ENCODE results near the gene PLEKHG4B.
"Not testable (repeated sequence)": the region's sequence is repeated elsewhere in the genome, so short reads cannot be mapped to it uniquely, and the experiment has no call there.

The PLEKHG4B gene

DNA sequence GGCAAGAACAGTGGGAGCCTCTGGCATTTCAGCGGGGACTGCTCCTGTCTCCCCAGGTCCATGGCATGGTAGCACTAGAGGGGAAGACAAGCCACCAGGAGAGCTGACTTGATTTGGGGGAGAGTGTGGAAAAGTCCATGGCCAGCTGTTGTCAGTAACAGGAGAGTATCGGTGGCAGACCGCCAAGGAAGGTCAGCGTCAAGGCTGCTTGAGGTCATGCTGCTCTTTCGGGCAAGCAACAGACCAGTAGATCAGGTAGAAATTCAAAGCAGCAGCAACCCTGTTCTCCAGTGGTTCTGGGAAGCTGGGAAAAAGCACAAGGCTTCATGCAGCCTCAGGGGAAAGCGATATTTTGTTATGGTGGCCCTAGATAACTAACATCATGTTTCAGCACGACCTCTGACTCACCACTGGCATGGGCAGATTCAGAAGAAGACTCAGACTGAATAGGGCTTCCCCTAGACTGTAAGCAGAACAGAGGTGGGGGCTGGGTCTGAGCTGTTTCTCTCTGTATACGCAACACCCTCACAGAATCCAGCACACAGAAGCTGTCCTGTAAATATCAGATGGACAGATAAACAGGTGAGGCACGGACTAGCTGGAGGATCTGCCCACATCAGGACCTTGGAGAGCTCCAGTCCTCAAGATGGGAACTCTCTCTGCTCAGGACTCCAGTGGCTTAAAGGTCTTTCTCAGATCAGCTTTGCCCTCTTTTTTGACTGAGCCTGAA lies 35.2 kb upstream of the PLEKHG4B start:
- Histone ChIP-seq H3K4me3 (ENCODE audit: low read depth in 1 of 2, low read length in 2 of 2) (no peak overlapping the region), H3K9me3 (ENCODE audit: low read length) (no peaks in the 10 kb centered on the region), H3K27me3 (ENCODE audit: control insufficient read depth in 1 of 2, insufficient read depth in 2 of 2, low read length in 2 of 2) (peaks cover 0 to 32% of the 10 kb centered on the region in 2 donors), H3K36me3 (ENCODE audit: insufficient read depth, low read length) (no peaks in the 10 kb centered on the region), H3K4me1 (ENCODE audit: insufficient read depth, low read length) (no peaks in the 10 kb centered on the region), H3K9ac (ENCODE audit: low read length) (no peak overlapping the region), H3K27ac (ENCODE audit: low read depth, low read length) (no peak overlapping the region)

DNA sequence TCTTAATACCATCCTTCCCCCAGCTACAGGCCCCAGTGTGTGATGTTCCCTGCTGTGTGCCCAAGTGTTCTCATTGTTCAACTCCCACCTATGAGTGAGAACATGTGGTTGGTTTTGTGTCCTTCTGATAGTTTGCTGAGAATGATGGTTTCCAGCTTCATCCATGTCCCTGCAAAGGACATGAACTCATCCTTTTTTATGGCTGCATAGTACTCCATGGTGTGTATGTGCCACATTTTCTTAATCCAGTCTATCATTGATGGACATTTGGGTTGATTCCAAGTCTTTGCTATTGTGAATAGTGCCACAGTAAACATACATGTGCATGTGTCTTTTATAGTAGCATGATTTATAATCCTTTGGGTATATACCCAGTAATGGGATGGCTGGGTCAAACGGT lies 31.7 kb upstream of the PLEKHG4B start:
- H3K4me3 ChIP-seq (ENCODE audit: low read depth in 1 of 2, low read length in 2 of 2); H3K27ac ChIP-seq (ENCODE audit: low read depth, low read length); H3K27me3 ChIP-seq (ENCODE audit: control insufficient read depth in 1 of 2, insufficient read depth in 2 of 2, low read length in 2 of 2); H3K4me1 ChIP-seq (ENCODE audit: insufficient read depth, low read length); H3K9me3 ChIP-seq (ENCODE audit: low read length); H3K9ac ChIP-seq (ENCODE audit: low read length); H3K36me3 ChIP-seq (ENCODE audit: insufficient read depth, low read length): not testable (repeated sequence)

DNA sequence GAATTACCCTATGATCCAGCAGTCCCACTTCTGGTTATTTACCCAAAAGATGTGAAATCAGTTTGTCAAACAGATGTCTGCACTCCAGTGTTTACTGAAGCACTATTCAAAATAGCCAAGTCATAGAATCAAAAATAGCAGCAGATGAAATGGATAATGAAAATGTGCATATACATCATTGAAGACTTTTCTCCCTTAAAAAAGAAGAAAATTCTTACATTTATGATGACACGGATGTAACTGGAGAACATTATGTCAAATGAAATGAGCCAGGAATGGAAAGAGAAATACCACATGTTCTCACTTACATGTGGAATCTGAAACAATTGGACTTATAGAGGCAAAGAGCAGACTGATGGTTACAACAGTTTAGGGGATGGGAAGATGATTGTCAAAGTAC lies 21.5 kb upstream of the PLEKHG4B start:
- no peaks in the 10 kb centered on the region for H3K9me3 ChIP-seq (ENCODE audit: low read length)
- H3K27ac ChIP-seq (ENCODE audit: low read depth, low read length), result no peak overlapping the region
- no peaks in the 10 kb centered on the region for H3K27me3 ChIP-seq (ENCODE audit: control insufficient read depth in 1 of 2, insufficient read depth in 2 of 2, low read length in 2 of 2)
- H3K4me3 ChIP-seq (ENCODE audit: low read depth in 1 of 2, low read length in 2 of 2), result no peak overlapping the region
- H3K9ac ChIP-seq (ENCODE audit: low read length), result no peak overlapping the region
- H3K4me1 ChIP-seq (ENCODE audit: insufficient read depth, low read length), result no peaks in the 10 kb centered on the region
- H3K36me3 ChIP-seq (ENCODE audit: insufficient read depth, low read length), result no peaks in the 10 kb centered on the region

DNA sequence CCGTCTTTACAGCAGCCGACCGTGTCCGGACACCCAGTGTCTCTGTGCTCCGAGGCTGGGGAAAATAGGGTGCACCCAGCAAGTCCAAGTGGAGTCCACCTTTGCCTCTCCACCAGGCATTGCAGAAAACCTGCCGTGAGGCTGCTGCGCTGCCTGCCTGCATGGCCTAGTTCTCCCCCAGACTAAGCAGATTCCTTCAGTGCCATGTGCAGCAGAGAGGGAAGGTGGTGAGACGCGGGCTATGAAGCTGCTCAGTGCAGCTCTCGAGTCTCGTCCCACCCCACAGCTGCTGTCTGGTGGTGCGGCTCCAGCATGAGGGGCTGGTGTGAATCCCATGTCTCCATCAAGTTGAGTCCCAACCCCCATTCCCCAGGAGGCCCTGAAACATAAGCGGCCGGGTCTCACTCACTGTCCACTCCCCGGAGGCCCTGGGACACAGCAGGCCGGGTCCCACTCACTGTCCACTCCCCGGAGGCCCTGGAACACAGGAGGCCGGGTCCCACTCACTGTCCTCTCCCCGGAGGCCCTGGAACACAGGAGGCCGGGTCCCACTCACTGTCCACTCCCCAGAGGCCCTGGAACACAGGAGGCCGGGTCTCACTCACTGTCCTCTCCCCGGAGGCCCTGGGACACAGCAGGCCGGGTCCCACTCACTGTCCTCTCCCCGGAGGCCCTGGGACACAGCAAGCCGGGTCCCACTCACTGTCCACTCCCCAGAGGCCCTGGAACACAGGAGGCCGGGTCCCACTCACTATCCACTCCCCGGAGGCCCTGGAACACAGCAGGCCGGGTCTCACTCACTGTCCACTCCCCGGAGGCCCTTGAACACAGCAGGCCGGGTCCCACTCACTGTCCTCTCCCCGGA lies 19.4 kb upstream of the PLEKHG4B start:
- H3K9me3 ChIP-seq (ENCODE audit: low read length); H3K9ac ChIP-seq (ENCODE audit: low read length); H3K4me1 ChIP-seq (ENCODE audit: insufficient read depth, low read length); H3K27ac ChIP-seq (ENCODE audit: low read depth, low read length); H3K27me3 ChIP-seq (ENCODE audit: control insufficient read depth in 1 of 2, insufficient read depth in 2 of 2, low read length in 2 of 2); H3K36me3 ChIP-seq (ENCODE audit: insufficient read depth, low read length); H3K4me3 ChIP-seq (ENCODE audit: low read depth in 1 of 2, low read length in 2 of 2): not testable (repeated sequence)

DNA sequence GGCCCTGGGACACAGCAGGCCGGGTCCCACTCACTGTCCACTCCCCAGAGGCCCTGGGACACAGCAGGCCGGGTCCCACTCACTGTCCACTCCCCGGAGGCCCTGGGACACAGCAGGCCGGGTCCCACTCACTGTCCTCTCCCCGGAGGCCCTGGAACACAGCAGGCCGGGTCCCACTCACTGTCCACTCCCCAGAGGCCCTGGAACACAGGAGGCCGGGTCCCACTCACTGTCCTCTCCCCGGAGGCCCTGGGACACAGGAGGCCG lies 18.9 kb upstream of the PLEKHG4B start:
- H3K4me3 ChIP-seq (ENCODE audit: low read depth in 1 of 2, low read length in 2 of 2); H3K27ac ChIP-seq (ENCODE audit: low read depth, low read length); H3K27me3 ChIP-seq (ENCODE audit: control insufficient read depth in 1 of 2, insufficient read depth in 2 of 2, low read length in 2 of 2); H3K9ac ChIP-seq (ENCODE audit: low read length); H3K9me3 ChIP-seq (ENCODE audit: low read length); H3K4me1 ChIP-seq (ENCODE audit: insufficient read depth, low read length); H3K36me3 ChIP-seq (ENCODE audit: insufficient read depth, low read length): not testable (repeated sequence)

DNA sequence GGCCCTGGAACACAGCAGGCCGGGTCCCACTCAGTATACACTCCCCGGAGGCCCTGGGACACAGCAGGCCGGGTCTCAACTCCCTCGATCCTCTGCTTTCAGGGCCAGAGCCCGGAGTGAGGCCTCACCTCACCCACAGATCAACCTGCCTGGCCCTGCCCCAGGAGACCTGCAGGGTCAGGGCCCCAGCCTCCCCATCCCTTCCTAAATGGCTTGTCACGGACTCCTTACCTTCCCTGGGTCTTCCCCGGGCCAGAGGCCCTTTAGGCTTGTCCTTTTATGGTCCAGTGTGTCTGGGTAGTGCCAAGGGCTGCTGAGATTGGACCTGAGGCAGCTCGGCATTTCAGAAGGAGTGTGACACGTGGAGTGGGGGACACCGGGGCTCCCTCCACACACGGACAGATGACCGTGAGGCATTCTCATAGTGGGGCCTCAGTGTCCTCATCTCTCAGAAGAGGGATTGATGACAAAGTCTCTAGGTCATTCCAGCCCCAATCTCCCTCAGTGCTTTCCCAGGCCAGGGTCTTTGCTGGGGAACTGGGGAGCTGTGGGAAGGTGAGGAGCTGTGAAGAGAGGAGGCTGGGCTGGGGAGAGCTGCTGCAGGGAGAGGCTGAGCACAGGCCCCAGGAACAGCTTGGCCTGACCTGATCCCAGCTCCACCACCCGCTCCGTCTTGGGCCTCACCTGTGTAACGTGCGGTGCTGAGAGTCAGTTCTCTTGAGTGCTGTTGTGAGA lies 18.0 kb upstream of the PLEKHG4B start:
- Histone ChIP-seq H3K4me3 (ENCODE audit: low read depth in 1 of 2, low read length in 2 of 2) (no peak overlapping the region), H3K36me3 (ENCODE audit: insufficient read depth, low read length) (no peaks in the 10 kb centered on the region), H3K9ac (ENCODE audit: low read length) (no peak overlapping the region), H3K27me3 (ENCODE audit: control insufficient read depth in 1 of 2, insufficient read depth in 2 of 2, low read length in 2 of 2) (no peaks in the 10 kb centered on the region), H3K27ac (ENCODE audit: low read depth, low read length) (no peak overlapping the region), H3K4me1 (ENCODE audit: insufficient read depth, low read length) (no peaks in the 10 kb centered on the region), H3K9me3 (ENCODE audit: low read length) (no peaks in the 10 kb centered on the region)

DNA sequence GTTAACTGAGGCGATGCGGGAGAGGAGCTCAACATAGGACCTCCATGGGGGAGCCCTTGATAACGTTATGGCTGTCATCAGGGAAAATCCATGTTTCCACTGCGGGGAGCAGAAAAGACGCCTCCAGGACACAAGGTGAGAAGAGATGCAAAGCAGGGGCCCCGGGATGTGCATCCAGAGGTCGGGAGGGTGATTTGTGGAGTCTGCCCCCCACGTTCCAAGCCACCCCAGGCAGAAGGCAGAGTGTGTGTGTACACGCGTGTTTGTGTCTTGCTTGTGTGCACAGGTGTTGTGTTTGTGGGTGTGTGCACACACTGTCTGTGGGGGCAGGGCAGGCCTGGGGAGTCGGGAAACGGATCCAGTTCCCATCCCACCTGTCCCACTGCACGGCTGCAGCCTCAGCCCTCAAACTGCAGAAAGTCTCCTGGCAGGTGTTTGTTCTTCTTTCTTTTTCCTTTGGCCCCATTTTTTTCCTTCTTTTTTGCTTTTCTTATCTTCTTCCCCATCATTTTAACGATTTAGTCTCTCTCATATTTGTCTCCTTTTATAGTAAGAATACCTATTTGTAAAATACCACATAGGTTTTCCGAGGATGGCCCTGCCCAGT lies 17.4 kb upstream of the PLEKHG4B start:
- no peak overlapping the region for H3K27ac ChIP-seq (ENCODE audit: low read depth, low read length)
- no peak overlapping the region for H3K9ac ChIP-seq (ENCODE audit: low read length)
- H3K9me3 ChIP-seq (ENCODE audit: low read length), result no peaks in the 10 kb centered on the region
- H3K36me3 ChIP-seq (ENCODE audit: insufficient read depth, low read length), result no peaks in the 10 kb centered on the region
- no peak overlapping the region for H3K4me3 ChIP-seq (ENCODE audit: low read depth in 1 of 2, low read length in 2 of 2)
- no peaks in the 10 kb centered on the region for H3K4me1 ChIP-seq (ENCODE audit: insufficient read depth, low read length)
- no peaks in the 10 kb centered on the region for H3K27me3 ChIP-seq (ENCODE audit: control insufficient read depth in 1 of 2, insufficient read depth in 2 of 2, low read length in 2 of 2)

DNA sequence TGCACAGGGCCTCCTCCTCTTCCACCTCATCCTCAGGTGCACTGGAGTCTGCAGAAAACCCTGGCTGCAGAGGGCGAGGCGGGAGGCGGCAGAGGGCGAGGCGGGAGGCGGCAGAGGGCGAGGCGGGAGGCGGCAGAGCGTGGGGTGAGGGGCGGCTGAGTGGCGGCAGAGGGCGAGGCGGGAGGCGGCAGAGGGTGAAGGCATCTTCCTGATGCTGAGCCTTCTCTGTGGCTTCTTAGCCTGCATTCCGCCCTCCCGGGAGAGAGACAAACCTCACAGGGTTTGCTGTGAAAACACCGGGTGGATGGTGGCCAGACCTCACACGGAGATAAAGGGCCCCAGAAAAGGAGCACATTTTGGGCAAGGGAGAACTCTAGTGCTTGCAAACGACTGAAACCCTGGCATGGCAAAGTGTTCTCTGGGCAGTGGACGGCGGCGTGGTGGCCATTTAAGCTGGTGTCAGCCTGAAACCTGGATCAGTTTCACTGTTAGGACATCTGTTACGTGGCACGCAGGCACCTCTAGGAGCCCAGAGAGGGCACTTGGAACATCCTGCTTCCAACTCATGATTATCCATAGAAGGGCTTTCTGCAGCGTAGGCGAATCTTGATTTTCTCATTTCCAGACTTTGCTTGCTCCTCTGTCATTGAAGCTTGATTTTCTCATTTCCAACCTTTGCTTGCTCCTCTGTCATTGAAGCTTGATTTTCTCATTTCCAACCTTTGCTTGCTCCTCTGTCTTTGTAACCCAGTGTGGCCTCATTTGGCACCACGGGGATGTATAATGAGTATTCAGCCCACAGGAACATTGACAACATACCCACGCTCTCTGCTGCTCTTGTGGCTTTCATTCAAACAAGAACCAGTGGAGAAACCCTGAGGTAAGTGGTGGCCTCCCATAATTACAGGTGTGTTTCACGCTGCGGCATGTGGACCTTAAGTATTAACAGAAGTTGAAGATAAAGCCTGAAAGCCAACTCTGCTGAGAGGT lies 16.3 kb upstream of the PLEKHG4B start:
- no peak overlapping the region for H3K27ac ChIP-seq (ENCODE audit: low read depth, low read length)
- no peak overlapping the region for H3K4me3 ChIP-seq (ENCODE audit: low read depth in 1 of 2, low read length in 2 of 2)
- no peaks in the 10 kb centered on the region for H3K4me1 ChIP-seq (ENCODE audit: insufficient read depth, low read length)
- no peaks in the 10 kb centered on the region for H3K36me3 ChIP-seq (ENCODE audit: insufficient read depth, low read length)
- H3K27me3 ChIP-seq (ENCODE audit: control insufficient read depth in 1 of 2, insufficient read depth in 2 of 2, low read length in 2 of 2), result no peaks in the 10 kb centered on the region
- H3K9me3 ChIP-seq (ENCODE audit: low read length), result no peaks in the 10 kb centered on the region
- H3K9ac ChIP-seq (ENCODE audit: low read length), result no peak overlapping the region

DNA sequence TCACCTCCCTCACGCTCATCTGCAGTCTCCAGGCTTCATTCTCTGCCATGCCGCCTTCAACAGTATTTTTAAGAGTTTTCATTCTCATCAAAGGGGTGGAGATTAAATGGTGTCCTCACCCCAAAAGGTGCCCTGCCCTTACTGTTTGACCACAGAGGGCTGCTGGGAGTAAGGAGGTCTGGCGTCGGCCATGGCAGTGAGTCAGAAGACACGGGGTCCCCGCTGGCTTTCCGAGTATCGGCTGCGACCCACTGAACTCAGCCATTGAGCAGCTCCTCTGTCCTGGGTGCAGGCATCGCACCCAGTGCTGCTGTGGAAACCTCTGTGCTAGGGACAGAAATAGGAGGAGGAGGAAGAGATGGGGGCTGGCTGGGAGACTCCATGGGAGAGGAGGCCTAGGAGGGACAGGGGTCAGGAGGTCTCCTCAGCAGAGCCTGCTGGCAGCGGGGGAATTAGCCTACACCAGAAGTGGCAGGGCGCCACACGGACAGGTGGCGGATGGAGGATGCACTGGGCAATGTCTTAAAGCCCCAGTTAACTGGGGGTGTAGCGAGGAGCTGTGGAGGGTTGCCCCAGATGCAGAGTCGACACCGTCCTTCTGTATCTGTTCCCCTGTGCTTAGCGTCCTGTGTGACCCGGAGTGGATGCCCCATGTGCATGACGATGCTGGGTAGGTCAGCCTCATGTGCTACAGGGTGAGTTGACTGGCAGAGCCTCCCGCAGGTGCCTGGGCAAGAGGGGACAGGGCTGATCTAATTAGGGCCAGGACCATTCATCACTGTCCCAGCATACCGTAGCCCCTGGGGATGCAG lies 15.4 kb upstream of the PLEKHG4B start:
- H3K36me3 ChIP-seq (ENCODE audit: insufficient read depth, low read length), result no peaks in the 10 kb centered on the region
- H3K27me3 ChIP-seq (ENCODE audit: control insufficient read depth in 1 of 2, insufficient read depth in 2 of 2, low read length in 2 of 2), result no peaks in the 10 kb centered on the region

DNA sequence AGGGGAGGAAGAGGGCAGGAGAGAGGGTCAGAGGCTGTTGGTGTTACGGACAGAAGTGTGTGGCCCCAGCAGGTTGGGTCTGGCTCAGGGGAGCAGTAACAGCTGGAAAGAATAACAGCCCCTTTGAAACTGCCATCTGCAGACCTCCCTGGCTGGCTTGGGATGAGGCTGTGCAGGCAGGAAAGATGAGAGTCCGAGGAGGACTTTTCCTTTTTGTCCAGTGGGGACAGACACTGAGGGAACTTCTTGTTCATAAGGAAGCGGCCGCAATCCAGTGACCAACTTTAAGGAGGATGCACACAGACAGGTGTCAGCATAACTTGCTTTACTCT lies 14.8 kb upstream of the PLEKHG4B start:
- H3K4me3 ChIP-seq (ENCODE audit: low read depth in 1 of 2, low read length in 2 of 2), result no peak overlapping the region
- no peaks in the 10 kb centered on the region for H3K36me3 ChIP-seq (ENCODE audit: insufficient read depth, low read length)
- H3K27me3 ChIP-seq (ENCODE audit: control insufficient read depth in 1 of 2, insufficient read depth in 2 of 2, low read length in 2 of 2), result no peaks in the 10 kb centered on the region

More for the DNA sequence above, 15.4 kb upstream of the PLEKHG4B start:
- H3K27ac ChIP-seq (ENCODE audit: low read depth, low read length), result no peak overlapping the region
- no peak overlapping the region for H3K4me3 ChIP-seq (ENCODE audit: low read depth in 1 of 2, low read length in 2 of 2)
- H3K4me1 ChIP-seq (ENCODE audit: insufficient read depth, low read length), result no peaks in the 10 kb centered on the region
- no peaks in the 10 kb centered on the region for H3K9me3 ChIP-seq (ENCODE audit: low read length)
- no peak overlapping the region for H3K9ac ChIP-seq (ENCODE audit: low read length)

More for the DNA sequence above, 14.8 kb upstream of the PLEKHG4B start:
- Histone ChIP-seq H3K9me3 (ENCODE audit: low read length) (no peaks in the 10 kb centered on the region), H3K27ac (ENCODE audit: low read depth, low read length) (no peak overlapping the region), H3K9ac (ENCODE audit: low read length) (no peak overlapping the region), H3K4me1 (ENCODE audit: insufficient read depth, low read length) (no peaks in the 10 kb centered on the region)
